Tibial artery (tissue), 4 donors: ENCODE results near the gene SDHAF1.

Experiments
- DNase-seq, 2 donors: peaks; one replicate each; pipeline ENCODE4 v3.0.0-alpha.2; 2019
- H3K27ac ChIP-seq, 2 donors: fragments of 200-600 bp; sonication (generic) in 1 of 2; 1 replicate in 1 of 2; 2 replicates in 1 of 2; pipeline ENCODE4 v1.5.1; 2018 to 2019; ENCODE audit warnings: mild to moderate bottlenecking in 1 of 2
- H3K27me3 ChIP-seq, 2 donors: fragments of 200-600 bp; sonication (generic) in 1 of 2; one replicate each; pipeline versions ENCODE4 v1.5.1 to v1.6.0; 2016 to 2019
- H3K36me3 ChIP-seq, 3 donors: fragments of 200-600 bp; sonication (generic) in 2 of 3; one replicate each; pipeline ENCODE4 v1.5.1; 2016 to 2019; ENCODE audit warnings: mild to moderate bottlenecking in 2 of 3
- H3K4me1 ChIP-seq, 4 donors: fragments of 200-600 bp; sonication (generic) in 2 of 4; 1 replicate in 3 of 4; 2 replicates in 1 of 4; pipeline ENCODE4 v1.5.1; 2016 to 2019
- H3K4me3 ChIP-seq, 2 donors: fragments of 200-600 bp; sonication (generic) in 1 of 2; 1 replicate in 1 of 2; 2 replicates in 1 of 2; pipeline ENCODE4 v1.5.1; 2018 to 2019; ENCODE audit warnings: mild to moderate bottlenecking in 2 of 2
- H3K9me3 ChIP-seq, 3 donors: fragments of 200-600 bp; sonication (generic) in 1 of 3; one replicate each; pipeline ENCODE4 v1.5.1; 2016 to 2019
- CTCF ChIP-seq, 2 experiments: fragments of 200-600 bp in 1 of 2; fragments of 450-650 bp in 1 of 2; IDR thresholded peaks; one replicate each; pipeline ENCODE4 v1.5.1; 2017 to 2019; ENCODE audit warnings: antibody characterized with exemption in 2 of 2, mild to moderate bottlenecking in 1 of 2, moderate library complexity in 1 of 2
- intact Hi-C: fragments of 100-400 bp; cut with DNase I; formaldehyde crosslinking; loops from one replicate; pipeline ENCODE4 v1.15.0; 2023; ENCODE audit warnings: low total_unique reads

The SDHAF1 gene

GRCh38 chr19:35966771-35967170 is 28.2 kb upstream of the SDHAF1 start:
- Histone ChIP-seq H3K4me3 (no peak overlapping the region), H3K4me1 (no peaks in the 10 kb centered on the region), H3K9me3 (no peaks in the 10 kb centered on the region), H3K27ac (no peak overlapping the region), H3K27me3 (peaks cover 0 to 30% of the 10 kb centered on the region in 2 donors), H3K36me3 (no peaks in the 10 kb centered on the region)
- intact Hi-C loops: no loop called here
- no peak for DNase-seq
- TF ChIP-seq CTCF (IDR thresholded peaks at IDR 0.05): no peak

- DNase-seq: no peak
- intact Hi-C loops: no loop called here
- TF ChIP-seq CTCF (IDR thresholded peaks at IDR 0.05): no peak
Measured at GRCh38 chr19:35973487-35973886, 21.5 kb upstream of the SDHAF1 start.

GRCh38 chr19:35975608-35976214 is 19.3 kb upstream of the SDHAF1 start:
- H3K27me3 ChIP-seq: peaks cover 0 to 57% of the 10 kb centered on the region in 2 donors
- no peak overlapping the region for H3K27ac ChIP-seq
- H3K9me3 ChIP-seq: no peaks in the 10 kb centered on the region
- no peak for TF ChIP-seq CTCF (IDR thresholded peaks at IDR 0.05)
- H3K4me1 ChIP-seq: no peaks in the 10 kb centered on the region
- H3K36me3 ChIP-seq: no peaks in the 10 kb centered on the region
- no peak overlapping the region for H3K4me3 ChIP-seq
- intact Hi-C loops: no loop called here
- no peak for DNase-seq

More at GRCh38 chr19:35973487-35973886, 21.5 kb upstream of the SDHAF1 start:
- no peaks in the 10 kb centered on the region for H3K4me1 ChIP-seq
- no peaks in the 10 kb centered on the region for H3K9me3 ChIP-seq
- H3K4me3 ChIP-seq: no peak overlapping the region
- no peak overlapping the region for H3K27ac ChIP-seq
- no peaks in the 10 kb centered on the region for H3K36me3 ChIP-seq
- H3K27me3 ChIP-seq: peaks cover 0 to 43% of the 10 kb centered on the region in 2 donors

GRCh38 chr19:35977446-35978222 is 17.4 kb upstream of the SDHAF1 start:
- Histone ChIP-seq H3K9me3 (no peaks in the 10 kb centered on the region), H3K4me1 (no peaks in the 10 kb centered on the region), H3K36me3 (no peaks in the 10 kb centered on the region), H3K27me3 (peaks cover 0 to 63% of the 10 kb centered on the region in 2 donors), H3K4me3 (no peak overlapping the region), H3K27ac (no peak overlapping the region)
- intact Hi-C loops: no loop called here
- TF ChIP-seq CTCF (IDR thresholded peaks at IDR 0.05): no peak
- no peak for DNase-seq

GRCh38 chr19:35978271-35978670 is 16.7 kb upstream of the SDHAF1 start:
- H3K4me3 ChIP-seq: no peak overlapping the region
- H3K36me3 ChIP-seq: no peaks in the 10 kb centered on the region
- intact Hi-C loops: no loop called here
- no peak for DNase-seq
- H3K27me3 ChIP-seq: peaks cover 0 to 67% of the 10 kb centered on the region in 2 donors
- no peak for TF ChIP-seq CTCF (IDR thresholded peaks at IDR 0.05)
- H3K27ac ChIP-seq: no peak overlapping the region
- H3K9me3 ChIP-seq: no peaks in the 10 kb centered on the region
- H3K4me1 ChIP-seq: no peaks in the 10 kb centered on the region
